Tibial nerve (tissue), 3 donors: ENCODE results near the gene ARID3C.

Source experiments
- CTCF ChIP-seq, 5 experiments: fragments of 200-600 bp in 3 of 5; fragments of 450-650 bp in 2 of 5; sonication (generic) in 3 of 5; IDR thresholded peaks; one replicate each; pipeline ENCODE4 v1.5.1; 2016 to 2019; ENCODE audit warnings: antibody characterized with exemption in 5 of 5, mild to moderate bottlenecking in 3 of 5, moderate library complexity in 2 of 5
- POLR2A ChIP-seq, 2 donors: fragments of 450-650 bp; IDR thresholded peaks; one replicate each; pipeline ENCODE4 v1.6.1; 2017; ENCODE audit warnings: antibody characterized with exemption in 2 of 2, mild to moderate bottlenecking in 2 of 2, moderate library complexity in 2 of 2

GRCh38 chr9:34591917-34592866, 36.7 kb downstream of the ARID3C start:
- TF ChIP-seq POLR2A (IDR thresholded peaks at IDR 0.05) (no peak), CTCF (IDR thresholded peaks at IDR 0.05) (peak in 1 of 5 experiments; percentile 14)
